GM18520 (cell line): ENCODE data around the gene SHC3.

Source experiments
- ATAC-seq: cut with Tn5 transposase; IDR thresholded peaks from one replicate; pipeline ENCODE4 v1.9.1; 2021; ENCODE audit not compliant: unreplicated experiment

SHC3 gene

GRCh38 chr9:89187541-89187940, 8.9 kb upstream of the SHC3 start:
- ATAC-seq, result no peak

- ATAC-seq, result no peak
These were observed 8.3 kb upstream of the SHC3 start for GRCh38 chr9:89186960-89187359.

- ATAC-seq, result no peak
These were observed 7.4 kb upstream of the SHC3 start for GRCh38 chr9:89185980-89186379.

- no peak for ATAC-seq
These were observed 4.5 kb upstream of the SHC3 start for GRCh38 chr9:89183146-89183545.

- no peak for ATAC-seq
These were observed 3.8 kb upstream of the SHC3 start for GRCh38 chr9:89182369-89182768.

GRCh38 chr9:89179895-89180734, 1.5 kb upstream of the SHC3 start:
- no peak for ATAC-seq

- ATAC-seq, result no peak
These were observed 899 bp upstream of the SHC3 start for GRCh38 chr9:89179540-89179894.

GRCh38 chr9:89178830-89179539, 367 bp upstream of the SHC3 start:
- ATAC-seq, result no peak

- ATAC-seq, result no peak
These were observed 1.3 kb downstream of the SHC3 start for GRCh38 chr9:89177012-89177943.

- no peak for ATAC-seq
These were observed 2.8 kb downstream of the SHC3 start for GRCh38 chr9:89175828-89176261.

GRCh38 chr9:89174291-89174690, 4.3 kb downstream of the SHC3 start:
- no peak for ATAC-seq

GRCh38 chr9:89173072-89173471, 5.5 kb downstream of the SHC3 start:
- no peak for ATAC-seq

- ATAC-seq, result no peak
These were observed 6.2 kb downstream of the SHC3 start for GRCh38 chr9:89172398-89172797.

- ATAC-seq, result no peak
These were observed 6.9 kb downstream of the SHC3 start for GRCh38 chr9:89171693-89172092.

GRCh38 chr9:89171231-89171630, 7.4 kb downstream of the SHC3 start:
- ATAC-seq, result no peak

GRCh38 chr9:89168901-89169813, 9.5 kb downstream of the SHC3 start:
- ATAC-seq, result no peak

- no peak for ATAC-seq
These were observed 10.8 kb downstream of the SHC3 start for GRCh38 chr9:89167788-89168187.

- no peak for ATAC-seq
These were observed 11.8 kb downstream of the SHC3 start for GRCh38 chr9:89166852-89167251.

GRCh38 chr9:89165880-89166279, 12.7 kb downstream of the SHC3 start:
- no peak for ATAC-seq

- no peak for ATAC-seq
These were observed 13.3 kb downstream of the SHC3 start for GRCh38 chr9:89165341-89165740.
